Measurements from ENCODE around the gene DNM1.

DNM1 gene

GRCh38 chr9:128206484-128206883, 3.3 kb downstream of the DNM1 start:
- DNase-seq = no peak

- no peak for DNase-seq
Observed at GRCh38 chr9:128206916-128207910, 4.0 kb downstream of the DNM1 start.

GRCh38 chr9:128208386-128208785, 5.2 kb downstream of the DNM1 start:
- DNase-seq = no peak

- DNase-seq = no peak
Observed at GRCh38 chr9:128208946-128209669, 5.9 kb downstream of the DNM1 start.

- DNase-seq = no peak
Observed at GRCh38 chr9:128211186-128211980, 8.2 kb downstream of the DNM1 start.

- no peak for DNase-seq
Observed at GRCh38 chr9:128211981-128212281, 8.8 kb downstream of the DNM1 start.

- no peak for DNase-seq
Observed at GRCh38 chr9:128213746-128214497, 10.7 kb downstream of the DNM1 start.

- DNase-seq = no peak
Observed at GRCh38 chr9:128214571-128215490, 11.7 kb downstream of the DNM1 start.

- no peak for DNase-seq
Observed at GRCh38 chr9:128215491-128216409, 12.6 kb downstream of the DNM1 start.

GRCh38 chr9:128216781-128217553, 13.8 kb downstream of the DNM1 start:
- no peak for DNase-seq

GRCh38 chr9:128218172-128218517, 15.0 kb downstream of the DNM1 start:
- no peak for DNase-seq

- no peak for DNase-seq
Observed at GRCh38 chr9:128218518-128219389, 15.6 kb downstream of the DNM1 start.

GRCh38 chr9:128219831-128220230, 16.7 kb downstream of the DNM1 start:
- no peak for DNase-seq

GRCh38 chr9:128222026-128222425, 18.8 kb downstream of the DNM1 start:
- no peak for DNase-seq

GRCh38 chr9:128222880-128223670, 19.9 kb downstream of the DNM1 start:
- no peak for DNase-seq

- DNase-seq = no peak
Observed at GRCh38 chr9:128224877-128225276, 21.7 kb downstream of the DNM1 start.

- DNase-seq = no peak
Observed at GRCh38 chr9:128225770-128226411, 22.7 kb downstream of the DNM1 start.
